Measurements from ENCODE around the gene INTS11. TPM values are rescaled to one million over a fixed set of nuclear protein-coding genes. Genes with fewer than 3 reads are reported as not detected.

The INTS11 gene
- total and polyA plus RNA-seq, 2 experiments from 2014 or later = 75.8 to 124 TPM

- Histone ChIP-seq H3K27me3 (no peaks in the 10 kb centered on the region), H3K36me3 (no peaks in the 10 kb centered on the region), H3K4me1 (ENCODE audit: low read depth) (no peaks in the 10 kb centered on the region), H3K4me3 (no peak overlapping the region), H3K27ac (no peak overlapping the region), H3K9me3 (ENCODE audit: low read depth) (no peaks in the 10 kb centered on the region)
- no peak for TF ChIP-seq CTCF (IDR thresholded peaks at IDR 0.05; ENCODE audit: low read depth, low read length)
- no peak for DNase-seq (ENCODE audit: low read depth in 1 of 2, low spot score in 1 of 2)
Measured at GRCh38 chr1:1286313-1287261, 37.9 kb downstream of the INTS11 start.

GRCh38 chr1:1285611-1286311 is 38.7 kb downstream of the INTS11 start:
- Histone ChIP-seq H3K4me1 (ENCODE audit: low read depth) (no peaks in the 10 kb centered on the region), H3K4me3 (no peak overlapping the region), H3K9me3 (ENCODE audit: low read depth) (no peaks in the 10 kb centered on the region), H3K27ac (no peak overlapping the region), H3K27me3 (no peaks in the 10 kb centered on the region), H3K36me3 (no peaks in the 10 kb centered on the region)
- no peak for TF ChIP-seq CTCF (IDR thresholded peaks at IDR 0.05; ENCODE audit: low read depth, low read length)
- DNase-seq (ENCODE audit: low read depth in 1 of 2, low spot score in 1 of 2) = no peak

- DNase-seq (ENCODE audit: low read depth in 1 of 2, low spot score in 1 of 2) = no peak
- Histone ChIP-seq H3K36me3 (no peaks in the 10 kb centered on the region), H3K4me3 (no peak overlapping the region), H3K27ac (no peak overlapping the region), H3K9me3 (ENCODE audit: low read depth) (no peaks in the 10 kb centered on the region), H3K27me3 (no peaks in the 10 kb centered on the region), H3K4me1 (ENCODE audit: low read depth) (no peaks in the 10 kb centered on the region)
- TF ChIP-seq CTCF (IDR thresholded peaks at IDR 0.05; ENCODE audit: low read depth, low read length) = no peak
Measured at GRCh38 chr1:1285102-1285571, 39.3 kb downstream of the INTS11 start.

GRCh38 chr1:1284221-1285101 is 40.0 kb downstream of the INTS11 start:
- Histone ChIP-seq H3K9me3 (ENCODE audit: low read depth) (no peaks in the 10 kb centered on the region), H3K4me3 (no peak overlapping the region), H3K27me3 (no peaks in the 10 kb centered on the region), H3K27ac (no peak overlapping the region), H3K36me3 (no peaks in the 10 kb centered on the region), H3K4me1 (ENCODE audit: low read depth) (no peaks in the 10 kb centered on the region)
- no peak for DNase-seq (ENCODE audit: low read depth in 1 of 2, low spot score in 1 of 2)
- no peak for TF ChIP-seq CTCF (IDR thresholded peaks at IDR 0.05; ENCODE audit: low read depth, low read length)

- H3K27me3 ChIP-seq = no peaks in the 10 kb centered on the region
- no peaks in the 10 kb centered on the region for H3K36me3 ChIP-seq
- H3K9me3 ChIP-seq (ENCODE audit: low read depth) = no peaks in the 10 kb centered on the region
- no peak for DNase-seq (ENCODE audit: low read depth in 1 of 2, low spot score in 1 of 2)
- no peak overlapping the region for H3K27ac ChIP-seq
- H3K4me1 ChIP-seq (ENCODE audit: low read depth) = no peaks in the 10 kb centered on the region
- no peak overlapping the region for H3K4me3 ChIP-seq
- no peak for TF ChIP-seq CTCF (IDR thresholded peaks at IDR 0.05; ENCODE audit: low read depth, low read length)
Measured at GRCh38 chr1:1283821-1284220, 40.6 kb downstream of the INTS11 start.

All from cardiac muscle cell (in vitro differentiated cells and primary cell).